ENCODE measurements around the gene MTRF1L.

Gene MTRF1L

GRCh38 chr6:152948150-152948768 is 54.2 kb downstream of the MTRF1L start:
- no peak overlapping the region for H3K4me3 ChIP-seq (ENCODE audit: low read depth, low read length)
- H3K27ac ChIP-seq, result no peak overlapping the region
- peak; percentile 56 for TF ChIP-seq CTCF (IDR thresholded peaks at IDR 0.05; ENCODE audit: low read depth, low read length, missing control alignments)
- H3K36me3 ChIP-seq (replicated peaks), result no peaks in the 10 kb centered on the region
- DNase-seq, result peak; percentile 25
- H3K27me3 ChIP-seq (replicated peaks), result no peaks in the 10 kb centered on the region
- in situ Hi-C loops (cut with HindIII; ENCODE audit: low pct_ligation_motif_present, low sequenced_read_pairs), result loop anchor here (25.0 kb wide), 1 partner anchor 186 kb away; the partner anchor contains the start of gene VIP

GRCh38 chr6:152946995-152947394 is 55.5 kb downstream of the MTRF1L start:
- no peak overlapping the region for H3K27ac ChIP-seq

GRCh38 chr6:152946484-152946883 is 56.0 kb downstream of the MTRF1L start:
- Histone ChIP-seq H3K4me3 (ENCODE audit: low read depth, low read length) (no peak overlapping the region), H3K27ac (no peak overlapping the region), H3K27me3 (replicated peaks) (no peaks in the 10 kb centered on the region), H3K36me3 (replicated peaks) (no peaks in the 10 kb centered on the region)
- no peak for DNase-seq
- TF ChIP-seq CTCF (IDR thresholded peaks at IDR 0.05; ENCODE audit: low read depth, low read length, missing control alignments), result no peak
- in situ Hi-C loops (cut with HindIII; ENCODE audit: low pct_ligation_motif_present, low sequenced_read_pairs), result loop anchor here (25.0 kb wide), 1 partner anchor 184 kb away; the partner anchor contains the start of gene VIP

More at GRCh38 chr6:152946995-152947394, 55.5 kb downstream of the MTRF1L start:
- Histone ChIP-seq H3K4me3 (ENCODE audit: low read depth, low read length) (no peak overlapping the region), H3K27me3 (replicated peaks) (no peaks in the 10 kb centered on the region), H3K36me3 (replicated peaks) (no peaks in the 10 kb centered on the region)
- in situ Hi-C loops (cut with HindIII; ENCODE audit: low pct_ligation_motif_present, low sequenced_read_pairs), result loop anchor here (25.0 kb wide), 1 partner anchor 185 kb away; the partner anchor contains the start of gene VIP
- no peak for DNase-seq
- TF ChIP-seq CTCF (IDR thresholded peaks at IDR 0.05; ENCODE audit: low read depth, low read length, missing control alignments), result no peak

GRCh38 chr6:152943260-152943897 is 59.1 kb downstream of the MTRF1L start:
- no peak for TF ChIP-seq CTCF (IDR thresholded peaks at IDR 0.05; ENCODE audit: low read depth, low read length, missing control alignments)
- H3K27me3 ChIP-seq (replicated peaks), result no peaks in the 10 kb centered on the region
- no peak overlapping the region for H3K4me3 ChIP-seq (ENCODE audit: low read depth, low read length)
- no peaks in the 10 kb centered on the region for H3K36me3 ChIP-seq (replicated peaks)
- in situ Hi-C loops (cut with HindIII; ENCODE audit: low pct_ligation_motif_present, low sequenced_read_pairs), result loop anchor here (25.0 kb wide), 1 partner anchor 181 kb away; the partner anchor contains the start of gene VIP
- no peak overlapping the region for H3K27ac ChIP-seq
- no peak for DNase-seq

- Histone ChIP-seq H3K4me3 (ENCODE audit: low read depth, low read length) (no peak overlapping the region), H3K36me3 (replicated peaks) (no peaks in the 10 kb centered on the region), H3K27ac (no peak overlapping the region), H3K27me3 (replicated peaks) (no peaks in the 10 kb centered on the region)
- in situ Hi-C loops (cut with HindIII; ENCODE audit: low pct_ligation_motif_present, low sequenced_read_pairs), result loop anchor here (25.0 kb wide), 1 partner anchor 180 kb away; the partner anchor contains the start of gene VIP
- DNase-seq, result no peak
- no peak for TF ChIP-seq CTCF (IDR thresholded peaks at IDR 0.05; ENCODE audit: low read depth, low read length, missing control alignments)
Measured at GRCh38 chr6:152942319-152942869, 60.1 kb downstream of the MTRF1L start.

All from brain microvascular endothelial cell (primary cell).